Tibial artery (tissue), 4 donors: ENCODE data around the gene RFNG.

ENCODE experiments used
- DNase-seq, 2 donors: peaks; one replicate each; pipeline ENCODE4 v3.0.0-alpha.2; 2019
- H3K27ac ChIP-seq, 2 donors: fragments of 200-600 bp; sonication (generic) in 1 of 2; 1 replicate in 1 of 2; 2 replicates in 1 of 2; pipeline ENCODE4 v1.5.1; 2018 to 2019; ENCODE audit warnings: mild to moderate bottlenecking in 1 of 2
- H3K27me3 ChIP-seq, 2 donors: fragments of 200-600 bp; sonication (generic) in 1 of 2; one replicate each; pipeline versions ENCODE4 v1.5.1 to v1.6.0; 2016 to 2019
- H3K36me3 ChIP-seq, 3 donors: fragments of 200-600 bp; sonication (generic) in 2 of 3; one replicate each; pipeline ENCODE4 v1.5.1; 2016 to 2019; ENCODE audit warnings: mild to moderate bottlenecking in 2 of 3
- H3K4me1 ChIP-seq, 4 donors: fragments of 200-600 bp; sonication (generic) in 2 of 4; 1 replicate in 3 of 4; 2 replicates in 1 of 4; pipeline ENCODE4 v1.5.1; 2016 to 2019
- H3K4me3 ChIP-seq, 2 donors: fragments of 200-600 bp; sonication (generic) in 1 of 2; 1 replicate in 1 of 2; 2 replicates in 1 of 2; pipeline ENCODE4 v1.5.1; 2018 to 2019; ENCODE audit warnings: mild to moderate bottlenecking in 2 of 2
- H3K9me3 ChIP-seq, 3 donors: fragments of 200-600 bp; sonication (generic) in 1 of 3; one replicate each; pipeline ENCODE4 v1.5.1; 2016 to 2019
- intact Hi-C: fragments of 100-400 bp; cut with DNase I; formaldehyde crosslinking; loops from one replicate; pipeline ENCODE4 v1.15.0; 2023; ENCODE audit warnings: low total_unique reads
- TF ChIP-seq, protein P1 (sequence below), 2 experiments: fragments of 200-600 bp in 1 of 2; fragments of 450-650 bp in 1 of 2; IDR thresholded peaks; one replicate each; pipeline ENCODE4 v1.5.1; 2017 to 2019; ENCODE audit warnings: antibody characterized with exemption in 2 of 2, mild to moderate bottlenecking in 1 of 2, moderate library complexity in 1 of 2

RFNG gene

DNA sequence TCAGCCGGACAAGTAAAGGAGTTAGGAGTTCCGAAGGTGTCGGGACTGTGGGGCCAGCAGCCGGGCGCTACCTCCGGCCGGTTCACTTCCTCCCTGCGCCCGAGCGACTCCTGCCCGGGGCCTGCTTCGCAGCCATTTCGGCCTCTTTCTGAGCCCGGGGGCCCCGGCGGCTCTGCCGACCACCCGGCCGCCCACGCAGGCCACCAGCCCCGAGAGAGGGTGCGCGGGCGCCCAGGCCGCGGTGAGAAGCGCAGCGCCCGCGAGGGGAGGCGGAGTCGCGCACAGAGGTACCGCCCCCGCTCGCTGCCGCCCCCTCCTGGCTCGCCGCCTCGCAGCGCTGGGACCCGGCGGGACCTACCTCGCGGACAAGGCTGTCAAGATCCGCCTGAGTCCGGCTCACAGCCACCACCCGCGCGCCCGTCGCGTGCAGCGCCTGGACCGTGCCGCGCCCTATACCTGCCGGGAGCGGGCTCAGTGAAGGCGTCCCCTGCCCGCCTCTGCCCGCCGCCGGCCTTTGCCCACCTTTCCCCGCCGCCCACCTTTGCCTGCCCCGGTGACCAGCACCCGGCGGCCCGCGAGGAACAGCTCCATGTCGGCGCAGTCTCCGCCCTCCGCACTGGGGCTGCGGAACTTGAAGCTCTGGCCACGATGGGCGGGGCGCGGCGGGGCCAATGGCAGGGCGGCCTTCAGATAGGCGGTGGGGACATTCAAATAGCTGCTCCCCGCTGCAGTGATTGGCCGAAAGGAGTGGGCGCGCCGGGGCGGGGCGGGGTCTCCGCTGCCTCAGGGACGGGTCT, 14.3 kb downstream of the RFNG start, which contains the start of gene DCXR:
TSS of gene DCXR (minus strand) at position 606 of the 797 bp plus-strand sequence. CDS start at position 591, 15 bp downstream.
- Histone ChIP-seq H3K4me1 (peaks cover 0 to 23% (median 16%) of the 10 kb centered on the region in 4 donors), H3K27ac (peak within 1 kb of the TSS; percentile 96 to 99), H3K9me3 (no peaks in the 10 kb centered on the region), H3K27me3 (peaks cover 0 to 14% of the 10 kb centered on the region in 2 donors), H3K36me3 (peaks cover 0 to 13% (median 8%) of the 10 kb centered on the region in 3 donors), H3K4me3 (peak within 1 kb of the TSS; percentile 64 to 97)
- intact Hi-C loops = loop anchor here (5.0 kb wide), 1 partner anchor 60 kb away; the partner anchor contains the start of gene FASN
- DNase-seq = peak; percentile 99
- TF ChIP-seq, protein P1, sequence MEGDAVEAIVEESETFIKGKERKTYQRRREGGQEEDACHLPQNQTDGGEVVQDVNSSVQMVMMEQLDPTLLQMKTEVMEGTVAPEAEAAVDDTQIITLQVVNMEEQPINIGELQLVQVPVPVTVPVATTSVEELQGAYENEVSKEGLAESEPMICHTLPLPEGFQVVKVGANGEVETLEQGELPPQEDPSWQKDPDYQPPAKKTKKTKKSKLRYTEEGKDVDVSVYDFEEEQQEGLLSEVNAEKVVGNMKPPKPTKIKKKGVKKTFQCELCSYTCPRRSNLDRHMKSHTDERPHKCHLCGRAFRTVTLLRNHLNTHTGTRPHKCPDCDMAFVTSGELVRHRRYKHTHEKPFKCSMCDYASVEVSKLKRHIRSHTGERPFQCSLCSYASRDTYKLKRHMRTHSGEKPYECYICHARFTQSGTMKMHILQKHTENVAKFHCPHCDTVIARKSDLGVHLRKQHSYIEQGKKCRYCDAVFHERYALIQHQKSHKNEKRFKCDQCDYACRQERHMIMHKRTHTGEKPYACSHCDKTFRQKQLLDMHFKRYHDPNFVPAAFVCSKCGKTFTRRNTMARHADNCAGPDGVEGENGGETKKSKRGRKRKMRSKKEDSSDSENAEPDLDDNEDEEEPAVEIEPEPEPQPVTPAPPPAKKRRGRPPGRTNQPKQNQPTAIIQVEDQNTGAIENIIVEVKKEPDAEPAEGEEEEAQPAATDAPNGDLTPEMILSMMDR (IDR thresholded peaks at IDR 0.05) = peak; percentile 69 to 70

DNA sequence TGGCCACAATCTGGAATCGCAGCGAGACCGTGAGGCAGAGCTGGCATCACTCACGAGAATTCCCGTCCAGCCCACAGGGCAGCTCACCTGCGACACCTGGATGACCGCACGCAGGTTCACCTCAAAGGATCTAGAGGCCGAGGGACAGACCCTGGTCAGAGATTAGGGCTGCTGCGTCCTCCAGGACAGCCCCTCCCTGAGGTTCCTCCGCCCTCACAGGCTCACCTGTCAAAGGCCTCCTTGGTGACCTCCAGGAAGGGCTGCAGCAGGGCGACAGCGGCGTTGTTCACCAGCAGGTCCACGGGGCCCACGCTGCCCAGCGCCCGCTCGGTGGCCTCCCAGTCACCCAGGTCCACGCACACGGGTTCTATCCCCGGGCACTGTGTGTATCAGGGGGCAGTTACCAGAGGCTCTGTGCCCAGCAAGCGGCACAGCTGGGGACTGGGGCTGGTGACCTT, 14.9 kb downstream of the RFNG start:
- Histone ChIP-seq H3K9me3 (no peaks in the 10 kb centered on the region), H3K4me3 (peak overlapping the region; percentile 64 to 97), H3K36me3 (peaks cover 0 to 13% (median 8%) of the 10 kb centered on the region in 3 donors), H3K27ac (peak overlapping the region; percentile 96 to 99), H3K4me1 (peaks cover 0 to 28% (median 21%) of the 10 kb centered on the region in 4 donors), H3K27me3 (peaks cover 0 to 19% of the 10 kb centered on the region in 2 donors)
- TF ChIP-seq, protein P1 (IDR thresholded peaks at IDR 0.05) = no peak
- no peak for DNase-seq
- intact Hi-C loops = loop anchor here (5.0 kb wide), 1 partner anchor 61 kb away; the partner anchor contains the start of gene FASN

DNA sequence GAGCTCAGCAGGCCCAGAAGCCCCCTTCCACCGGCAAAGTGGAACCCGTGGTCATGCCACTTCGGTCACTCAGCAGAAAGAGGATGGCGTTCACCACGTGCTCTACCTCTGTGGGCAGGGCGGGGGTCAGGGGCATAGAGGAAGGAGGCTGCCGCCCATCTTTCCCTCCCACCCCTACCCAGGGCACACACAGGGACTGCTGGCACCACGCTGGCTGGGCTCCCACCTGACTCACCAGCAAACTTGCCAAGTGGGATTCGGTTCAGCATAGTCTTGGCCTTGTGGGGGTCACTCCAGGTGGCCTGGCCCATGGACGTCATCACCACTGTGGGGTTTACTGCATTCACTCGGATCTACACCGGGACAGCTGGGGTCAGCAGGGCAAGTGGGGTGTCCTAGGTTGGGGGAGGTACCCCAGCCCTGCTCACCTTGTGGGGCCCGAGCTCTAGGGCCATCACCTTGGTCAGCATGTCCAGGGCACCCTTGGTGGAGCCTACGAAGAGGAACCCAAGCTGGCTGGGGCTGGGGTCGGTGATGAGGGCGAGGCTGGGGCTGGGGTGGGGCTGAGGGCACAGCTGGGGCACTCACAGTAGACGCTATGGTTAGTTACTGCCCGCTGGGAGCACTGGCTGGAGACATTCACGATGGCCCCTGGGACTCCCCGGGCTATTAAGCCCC, 15.5 kb downstream of the RFNG start:
- peak overlapping the region; percentile 96 to 99 for H3K27ac ChIP-seq
- no peaks in the 10 kb centered on the region for H3K9me3 ChIP-seq
- no peak for DNase-seq
- peak overlapping the region; percentile 64 to 97 for H3K4me3 ChIP-seq
- intact Hi-C loops = loop anchor here (5.0 kb wide), 1 partner anchor 61 kb away; the partner anchor contains the start of gene FASN
- peaks cover 0 to 30% (median 24%) of the 10 kb centered on the region in 4 donors for H3K4me1 ChIP-seq
- H3K27me3 ChIP-seq = peaks cover 0 to 21% of the 10 kb centered on the region in 2 donors
- H3K36me3 ChIP-seq = peaks cover 0 to 13% (median 8%) of the 10 kb centered on the region in 3 donors
- TF ChIP-seq, protein P1 (IDR thresholded peaks at IDR 0.05) = no peak

DNA sequence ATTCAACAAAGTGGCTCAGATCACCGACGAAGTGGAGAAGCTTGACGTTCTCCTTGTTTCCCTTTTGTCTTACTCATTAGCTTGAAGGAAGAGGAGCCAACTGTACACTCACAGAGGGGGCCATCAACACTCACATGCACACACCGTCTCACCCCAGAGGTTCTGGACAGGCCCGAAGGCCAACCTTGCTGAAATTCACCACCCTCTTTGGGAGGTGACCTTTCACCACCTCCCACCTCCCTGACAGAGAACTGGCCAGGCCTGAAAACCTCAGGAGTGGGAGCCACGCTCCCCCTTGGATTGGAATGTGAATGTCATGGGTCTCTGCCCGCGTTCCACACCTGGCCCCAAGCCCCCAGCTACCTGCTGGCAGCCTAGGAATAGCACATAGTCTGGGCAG, 16.1 kb downstream of the RFNG start:
- DNase-seq = no peak
- Histone ChIP-seq H3K4me1 (peaks cover 0 to 36% (median 30%) of the 10 kb centered on the region in 4 donors), H3K9me3 (no peaks in the 10 kb centered on the region), H3K27ac (no peak overlapping the region), H3K4me3 (no peak overlapping the region), H3K27me3 (peaks cover 0 to 25% of the 10 kb centered on the region in 2 donors), H3K36me3 (peaks cover 0 to 13% (median 8%) of the 10 kb centered on the region in 3 donors)
- TF ChIP-seq, protein P1 (IDR thresholded peaks at IDR 0.05) = no peak
- intact Hi-C loops = loop anchor here (5.0 kb wide), 1 partner anchor 62 kb away; the partner anchor contains the start of gene FASN

DNA sequence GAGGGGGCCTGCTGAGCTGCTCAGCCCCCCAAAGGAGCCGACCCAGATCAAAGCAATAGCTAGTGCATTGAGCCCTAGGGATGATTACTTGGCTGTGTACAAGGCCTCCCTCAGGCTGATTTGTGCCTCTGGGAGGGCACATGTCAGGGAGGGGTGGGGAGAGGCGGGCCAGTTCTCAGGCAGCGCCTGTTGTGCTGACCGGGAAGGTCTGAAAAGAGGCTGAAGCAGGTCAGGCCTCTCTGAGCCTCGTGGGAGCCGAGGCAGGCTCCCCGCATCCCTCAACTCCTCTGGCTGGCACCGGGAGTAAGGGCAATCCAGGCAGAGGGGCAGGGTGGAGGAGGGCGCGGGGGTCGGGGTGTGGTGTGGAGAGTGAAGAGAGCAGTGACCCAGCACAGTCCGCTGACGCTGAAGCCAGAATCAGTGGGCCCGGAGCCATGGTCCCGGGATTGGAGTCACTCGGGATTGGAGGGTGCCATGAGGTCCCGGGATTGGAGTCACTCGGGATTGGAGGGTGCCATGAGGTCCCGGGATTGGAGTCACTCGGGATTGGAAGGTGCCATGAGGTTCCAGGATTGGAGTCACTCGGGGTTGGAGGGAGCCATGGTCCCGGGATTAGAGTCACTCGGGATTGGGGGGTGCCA, 17.1 kb downstream of the RFNG start:
- no peak overlapping the region for H3K27ac ChIP-seq
- H3K27me3 ChIP-seq = peaks cover 0 to 31% of the 10 kb centered on the region in 2 donors
- H3K9me3 ChIP-seq = no peaks in the 10 kb centered on the region
- peaks cover 0 to 46% (median 36%) of the 10 kb centered on the region in 4 donors for H3K4me1 ChIP-seq
- intact Hi-C loops = loop anchor here (5.0 kb wide), 1 partner anchor 63 kb away; the partner anchor contains the start of gene FASN
- peaks cover 0 to 13% (median 8%) of the 10 kb centered on the region in 3 donors for H3K36me3 ChIP-seq
- TF ChIP-seq, protein P1 (IDR thresholded peaks at IDR 0.05) = no peak
- no peak for DNase-seq
- no peak overlapping the region for H3K4me3 ChIP-seq
